Measurements from ENCODE around the gene MANEA. TPM values are rescaled to one million over a fixed set of nuclear protein-coding genes. Genes with fewer than 3 reads are reported as not detected.
A peak's percentile ranks its signal among the peaks of the same experiment; 100 is the strongest.

The MANEA gene
- total RNA-seq, 1 experiment from 2014 or later = 4.6 TPM

- peaks cover 25% of the 10 kb centered on the region for H3K4me1 ChIP-seq (ENCODE audit: insufficient read depth, low read length)
- TF ChIP-seq EZH2 (IDR thresholded peaks at IDR 0.05; ENCODE audit: low read length, unreplicated experiment) (no peak), CTCF (conservative IDR thresholded peaks at IDR 0.05; ENCODE audit: low read depth, low read length) (no peak), EZH2phosphoT487 (IDR thresholded peaks at IDR 0.05; ENCODE audit: borderline replicate concordance, low read length) (no peak)
- no peaks in the 10 kb centered on the region for H3K79me2 ChIP-seq (ENCODE audit: low read length)
- no peaks in the 10 kb centered on the region for H3K9me3 ChIP-seq (ENCODE audit: low read length)
- H3K4me3 ChIP-seq (ENCODE audit: low read length) = no peak overlapping the region
- H4K20me1 ChIP-seq (ENCODE audit: low read length) = no peaks in the 10 kb centered on the region
- intact Hi-C loops (cut with micrococcal nuclease) = no loop called here
- no peaks in the 10 kb centered on the region for H3K27me3 ChIP-seq (ENCODE audit: low read length)
- ChIA-PET POLR2A (ENCODE audit: unreplicated experiment) (no interaction called here), CTCF (no interaction called here)
- H3F3A ChIP-seq (ENCODE audit: low read length, unreplicated experiment) = no peaks in the 10 kb centered on the region
- no TSS peak for BruUV-seq (replicated peaks)
- no peaks in the 10 kb centered on the region for H3K9me2 ChIP-seq (replicated peaks; ENCODE audit: low read length)
- H3K9ac ChIP-seq (ENCODE audit: low read length) = no peak overlapping the region
- peak overlapping the region; percentile 61 for H3K27ac ChIP-seq (ENCODE audit: low read length)
- DNase-seq (peak; percentile 70), ATAC-seq (no peak)
- H2AFZ ChIP-seq (ENCODE audit: low read length) = no peak overlapping the region
- peak overlapping the region; percentile 31; the same call in 1 of the 2 replicates for H3K4me2 ChIP-seq (ENCODE audit: low read length)
- H3K36me3 ChIP-seq (ENCODE audit: low read depth, low read length) = no peaks in the 10 kb centered on the region
Measured at GRCh38 chr6:95601133-95601532, 23.8 kb downstream of the MANEA start.

- DNase-seq = peak; percentile 14
- TF ChIP-seq CTCF (conservative IDR thresholded peaks at IDR 0.05; ENCODE audit: low read depth, low read length) (no peak), EZH2 (IDR thresholded peaks at IDR 0.05; ENCODE audit: low read length, unreplicated experiment) (no peak), EZH2phosphoT487 (IDR thresholded peaks at IDR 0.05; ENCODE audit: borderline replicate concordance, low read length) (no peak)
- Histone ChIP-seq H3K4me1 (ENCODE audit: insufficient read depth, low read length) (no peaks in the 10 kb centered on the region), H3K9ac (ENCODE audit: low read length) (no peak overlapping the region), H3K4me2 (ENCODE audit: low read length) (no peak overlapping the region), H3K79me2 (ENCODE audit: low read length) (no peaks in the 10 kb centered on the region), H3K36me3 (ENCODE audit: low read depth, low read length) (no peaks in the 10 kb centered on the region), H3K4me3 (ENCODE audit: low read length) (no peak overlapping the region), H3K9me2 (replicated peaks; ENCODE audit: low read length) (no peaks in the 10 kb centered on the region), H2AFZ (ENCODE audit: low read length) (no peak overlapping the region), H3F3A (ENCODE audit: low read length, unreplicated experiment) (no peaks in the 10 kb centered on the region), H4K20me1 (ENCODE audit: low read length) (no peaks in the 10 kb centered on the region), H3K27me3 (ENCODE audit: low read length) (no peaks in the 10 kb centered on the region), H3K9me3 (ENCODE audit: low read length) (no peaks in the 10 kb centered on the region), H3K27ac (ENCODE audit: low read length) (no peak overlapping the region)
- ChIA-PET CTCF (no interaction called here), POLR2A (ENCODE audit: unreplicated experiment) (no interaction called here)
- no peak for ATAC-seq
- intact Hi-C loops (cut with micrococcal nuclease) = no loop called here
- BruUV-seq (replicated peaks) = no TSS peak
Measured at GRCh38 chr6:95614094-95614493, 36.8 kb downstream of the MANEA start.

- no peaks in the 10 kb centered on the region for H3K9me3 ChIP-seq (ENCODE audit: low read length)
- no peaks in the 10 kb centered on the region for H3F3A ChIP-seq (ENCODE audit: low read length, unreplicated experiment)
- H3K36me3 ChIP-seq (ENCODE audit: low read depth, low read length) = no peaks in the 10 kb centered on the region
- H3K79me2 ChIP-seq (ENCODE audit: low read length) = no peaks in the 10 kb centered on the region
- no peak overlapping the region for H3K9ac ChIP-seq (ENCODE audit: low read length)
- ChIA-PET POLR2A (ENCODE audit: unreplicated experiment) (no interaction called here), CTCF (no interaction called here)
- no peaks in the 10 kb centered on the region for H3K4me1 ChIP-seq (ENCODE audit: insufficient read depth, low read length)
- H3K27ac ChIP-seq (ENCODE audit: low read length) = no peak overlapping the region
- ATAC-seq = no peak
- H3K4me3 ChIP-seq (ENCODE audit: low read length) = no peak overlapping the region
- H2AFZ ChIP-seq (ENCODE audit: low read length) = no peak overlapping the region
- no TSS peak for BruUV-seq (replicated peaks)
- no peak for DNase-seq
- H4K20me1 ChIP-seq (ENCODE audit: low read length) = no peaks in the 10 kb centered on the region
- H3K9me2 ChIP-seq (replicated peaks; ENCODE audit: low read length) = no peaks in the 10 kb centered on the region
- H3K4me2 ChIP-seq (ENCODE audit: low read length) = no peak overlapping the region
- TF ChIP-seq EZH2 (IDR thresholded peaks at IDR 0.05; ENCODE audit: low read length, unreplicated experiment) (no peak), CTCF (conservative IDR thresholded peaks at IDR 0.05; ENCODE audit: low read depth, low read length) (no peak), EZH2phosphoT487 (IDR thresholded peaks at IDR 0.05; ENCODE audit: borderline replicate concordance, low read length) (no peak)
- intact Hi-C loops (cut with micrococcal nuclease) = no loop called here
- H3K27me3 ChIP-seq (ENCODE audit: low read length) = no peaks in the 10 kb centered on the region
Measured at GRCh38 chr6:95629551-95629950, 52.2 kb downstream of the MANEA start.

Data from PC-3 (cell line).